Measurements from ENCODE around the gene TMEM225.

Gene TMEM225

DNA sequence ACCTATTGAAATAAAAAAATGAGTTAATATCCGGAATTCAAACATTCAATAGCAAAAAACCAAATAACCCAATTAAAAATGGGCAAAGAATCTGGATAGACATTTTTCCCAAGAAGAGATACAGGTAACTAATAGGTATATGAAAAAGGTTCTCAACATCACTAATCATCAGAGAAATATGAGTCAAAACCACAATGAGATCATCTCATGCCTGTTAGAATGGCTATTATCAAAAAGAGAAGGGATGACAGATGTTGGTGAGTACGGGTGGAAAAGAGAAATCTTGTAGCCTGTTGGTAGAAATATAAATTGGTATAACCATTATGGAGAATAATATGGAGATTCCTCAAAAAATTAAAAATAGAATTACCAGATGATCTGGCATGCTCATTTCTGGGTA, 52.4 kb downstream of the TMEM225 start:
- no peaks in the 10 kb centered on the region for H3K9me2 ChIP-seq (replicated peaks; ENCODE audit: low read depth, low read length)
- H3K4me2 ChIP-seq (ENCODE audit: low read depth, low read length, poor library complexity, severe bottlenecking), result no peak overlapping the region
- no peaks in the 10 kb centered on the region for H3K27me3 ChIP-seq (ENCODE audit: insufficient read depth, low read length, poor library complexity, severe bottlenecking)
- H2AFZ ChIP-seq (ENCODE audit: low read length), result no peak overlapping the region
- H4K20me1 ChIP-seq (ENCODE audit: insufficient read depth, low read length, poor library complexity, severe bottlenecking), result no peaks in the 10 kb centered on the region
- no peaks in the 10 kb centered on the region for H3K36me3 ChIP-seq (ENCODE audit: insufficient read depth, low read length)
- H3K9ac ChIP-seq (ENCODE audit: low read depth, low read length, poor library complexity, severe bottlenecking), result no peak overlapping the region
- H3K4me3 ChIP-seq (ENCODE audit: low read length, poor library complexity, severe bottlenecking), result no peak overlapping the region
- no peaks in the 10 kb centered on the region for H3K4me1 ChIP-seq (ENCODE audit: insufficient read depth, low read length, poor library complexity, severe bottlenecking)
- H3F3A ChIP-seq (ENCODE audit: low read depth), result no peaks in the 10 kb centered on the region
- H3K9me3 ChIP-seq (ENCODE audit: insufficient read depth, low read depth, low read length), result no peaks in the 10 kb centered on the region
- TF ChIP-seq, protein P1, sequence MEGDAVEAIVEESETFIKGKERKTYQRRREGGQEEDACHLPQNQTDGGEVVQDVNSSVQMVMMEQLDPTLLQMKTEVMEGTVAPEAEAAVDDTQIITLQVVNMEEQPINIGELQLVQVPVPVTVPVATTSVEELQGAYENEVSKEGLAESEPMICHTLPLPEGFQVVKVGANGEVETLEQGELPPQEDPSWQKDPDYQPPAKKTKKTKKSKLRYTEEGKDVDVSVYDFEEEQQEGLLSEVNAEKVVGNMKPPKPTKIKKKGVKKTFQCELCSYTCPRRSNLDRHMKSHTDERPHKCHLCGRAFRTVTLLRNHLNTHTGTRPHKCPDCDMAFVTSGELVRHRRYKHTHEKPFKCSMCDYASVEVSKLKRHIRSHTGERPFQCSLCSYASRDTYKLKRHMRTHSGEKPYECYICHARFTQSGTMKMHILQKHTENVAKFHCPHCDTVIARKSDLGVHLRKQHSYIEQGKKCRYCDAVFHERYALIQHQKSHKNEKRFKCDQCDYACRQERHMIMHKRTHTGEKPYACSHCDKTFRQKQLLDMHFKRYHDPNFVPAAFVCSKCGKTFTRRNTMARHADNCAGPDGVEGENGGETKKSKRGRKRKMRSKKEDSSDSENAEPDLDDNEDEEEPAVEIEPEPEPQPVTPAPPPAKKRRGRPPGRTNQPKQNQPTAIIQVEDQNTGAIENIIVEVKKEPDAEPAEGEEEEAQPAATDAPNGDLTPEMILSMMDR (conservative IDR thresholded peaks at IDR 0.05; ENCODE audit: low read length), result no peak
- TF ChIP-seq EZH2phosphoT487 (IDR thresholded peaks at IDR 0.05; ENCODE audit: borderline replicate concordance), result no peak
- no peaks in the 10 kb centered on the region for H3K79me2 ChIP-seq (ENCODE audit: insufficient read depth, low read length)

All from Loucy (cell line).